Caco-2 (cell line): ENCODE data around the gene PLP2. TPM values are rescaled to one million over a fixed set of nuclear protein-coding genes. Genes with fewer than 3 reads are reported as not detected.

Experiments used
- BruUV-seq: library from RNA; stranded (reverse); fragments of 400-500 nt; replicated peaks from 2 replicates; lab custom pipeline; 2021; lab: Mats Ljungman, UMichigan
- CTCF ChIA-PET: fragments of 300-600 bp; sonication (Branson Sonifier 250); formaldehyde crosslinking; loops from one replicate; lab custom pipeline; 2022; ENCODE audit warnings: antibody characterized with exemption; lab: Charles Lee
- POLR2A ChIA-PET: fragments of 300-600 bp; sonication (Branson Sonifier 250); formaldehyde crosslinking; loops from one replicate; lab custom pipeline; 2022; ENCODE audit warnings: antibody characterized with exemption; lab: Charles Lee
- DNase-seq, 2 experiments: peaks; one replicate each; pipeline versions ENCODE4 v3.0.0 to v3.0.0-alpha.2; 2020 to 2022
- H3K27me3 ChIP-seq: replicated peaks from 2 replicates; pipeline ENCODE4 v1.6.0; 2011; ENCODE audit warnings: low read length; ENCODE audit not compliant: control insufficient read depth, insufficient read depth
- H3K36me3 ChIP-seq: 2 replicates; pipeline ENCODE4 v1.5.1; 2011; ENCODE audit warnings: low read length; ENCODE audit not compliant: control insufficient read depth, insufficient read depth
- H3K4me1 ChIP-seq: fragments of 250-450 bp; sonication (Bioruptor Pico); 2 replicates; pipeline ENCODE4 v1.5.1; 2020; ENCODE audit warnings: mild to moderate bottlenecking
- H3K4me3 ChIP-seq: 2 replicates; pipeline ENCODE4 v1.5.1; 2011; ENCODE audit warnings: low read depth, mild to moderate bottlenecking, control low read depth, low read length
- H3K9me3 ChIP-seq: fragments of 250-450 bp; sonication (Bioruptor Pico); 2 replicates; pipeline ENCODE4 v1.5.1; 2020; ENCODE audit warnings: mild to moderate bottlenecking, moderate library complexity
- H3K27ac Mint-ChIP-seq: one replicate; pipeline ENCODE4 v1.8.0; 2022; ENCODE audit warnings: mixed read lengths; ENCODE audit not compliant: unreplicated experiment
- H3K27me3 Mint-ChIP-seq: one replicate; pipeline ENCODE4 v1.8.0; 2022; ENCODE audit warnings: mixed read lengths; ENCODE audit not compliant: insufficient read depth, unreplicated experiment
- H3K36me3 Mint-ChIP-seq: one replicate; pipeline ENCODE4 v1.8.0; 2022; ENCODE audit warnings: mild to moderate bottlenecking, mixed read lengths; ENCODE audit not compliant: insufficient read depth, unreplicated experiment
- H3K4me1 Mint-ChIP-seq: one replicate; pipeline ENCODE4 v1.8.0; 2022; ENCODE audit warnings: low read depth, mixed read lengths; ENCODE audit not compliant: unreplicated experiment
- H3K4me3 Mint-ChIP-seq: one replicate; pipeline ENCODE4 v1.8.0; 2022; ENCODE audit warnings: mild to moderate bottlenecking, moderate library complexity, mixed read lengths; ENCODE audit not compliant: unreplicated experiment
- H3K9me3 Mint-ChIP-seq: one replicate; pipeline ENCODE4 v1.8.0; 2022; ENCODE audit warnings: mixed read lengths; ENCODE audit not compliant: unreplicated experiment
- intact Hi-C: fragments of 100-400 bp; cut with micrococcal nuclease; formaldehyde crosslinking; loops from one replicate; pipeline ENCODE4 v1.10.0; 2022; ENCODE audit not compliant: unreplicated experiment
- total RNA-seq: library from RNA; stranded (reverse); gene quantifications from 2 replicates; pipeline ENCODE4 v1.2.3, GENCODE V29; 2022
- TF ChIP-seq, protein P1 (sequence below), 2 experiments: fragments of 200-600 bp in 1 of 2; IDR thresholded peaks; 1 replicate in 1 of 2; 2 replicates in 1 of 2; pipeline versions ENCODE4 v1.5.1 to v1.8.0; 2011 to 2022; ENCODE audit warnings: antibody characterized with exemption in 1 of 2, control low read depth in 1 of 2, inconsistent platforms in 1 of 2, low read depth in 1 of 2, low read length in 1 of 2, mild to moderate bottlenecking in 1 of 2, moderate library complexity in 1 of 2; ENCODE audit not compliant: insufficient read depth in 1 of 2, severe bottlenecking in 1 of 2, unreplicated experiment in 1 of 2

The PLP2 gene
- total RNA-seq, 1 experiment from 2014 or later = 54.2 TPM

- intact Hi-C loops = loop anchor here (10.0 kb wide), 1 partner anchor 637 kb away; no protein-coding TSS in a partner anchor
- H3K27me3 Mint-ChIP-seq = no peaks in the 10 kb centered on the region
- no TSS peak for BruUV-seq
- no peaks in the 10 kb centered on the region for H3K9me3 ChIP-seq
- ChIA-PET CTCF (interaction anchor here (0.5 kb wide), 1 partner anchor 676 kb away, joined by 6 read pairs; no protein-coding TSS in a partner anchor), POLR2A (no interaction called here)
- no peak overlapping the region for H3K4me3 Mint-ChIP-seq
- H3K27ac Mint-ChIP-seq = no peak overlapping the region
- no peaks in the 10 kb centered on the region for H3K36me3 ChIP-seq
- TF ChIP-seq, protein P1, sequence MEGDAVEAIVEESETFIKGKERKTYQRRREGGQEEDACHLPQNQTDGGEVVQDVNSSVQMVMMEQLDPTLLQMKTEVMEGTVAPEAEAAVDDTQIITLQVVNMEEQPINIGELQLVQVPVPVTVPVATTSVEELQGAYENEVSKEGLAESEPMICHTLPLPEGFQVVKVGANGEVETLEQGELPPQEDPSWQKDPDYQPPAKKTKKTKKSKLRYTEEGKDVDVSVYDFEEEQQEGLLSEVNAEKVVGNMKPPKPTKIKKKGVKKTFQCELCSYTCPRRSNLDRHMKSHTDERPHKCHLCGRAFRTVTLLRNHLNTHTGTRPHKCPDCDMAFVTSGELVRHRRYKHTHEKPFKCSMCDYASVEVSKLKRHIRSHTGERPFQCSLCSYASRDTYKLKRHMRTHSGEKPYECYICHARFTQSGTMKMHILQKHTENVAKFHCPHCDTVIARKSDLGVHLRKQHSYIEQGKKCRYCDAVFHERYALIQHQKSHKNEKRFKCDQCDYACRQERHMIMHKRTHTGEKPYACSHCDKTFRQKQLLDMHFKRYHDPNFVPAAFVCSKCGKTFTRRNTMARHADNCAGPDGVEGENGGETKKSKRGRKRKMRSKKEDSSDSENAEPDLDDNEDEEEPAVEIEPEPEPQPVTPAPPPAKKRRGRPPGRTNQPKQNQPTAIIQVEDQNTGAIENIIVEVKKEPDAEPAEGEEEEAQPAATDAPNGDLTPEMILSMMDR (IDR thresholded peaks at IDR 0.05; ENCODE audit: insufficient read depth in 1 of 2, low read depth in 1 of 2, low read length in 1 of 2, severe bottlenecking in 1 of 2, unreplicated experiment in 1 of 2) = no peak
- H3K36me3 Mint-ChIP-seq = peaks cover 25% of the 10 kb centered on the region
- DNase-seq = no peak
- peaks cover 33% of the 10 kb centered on the region for H3K4me1 Mint-ChIP-seq
- no peak overlapping the region for H3K4me3 ChIP-seq
- no peaks in the 10 kb centered on the region for H3K27me3 ChIP-seq
- peaks cover 16% of the 10 kb centered on the region; the same call in 1 of the 2 replicates for H3K4me1 ChIP-seq
- no peaks in the 10 kb centered on the region for H3K9me3 Mint-ChIP-seq
These were observed 25.9 kb downstream of the PLP2 start for GRCh38 chrX:49197543-49198087.

DNA sequence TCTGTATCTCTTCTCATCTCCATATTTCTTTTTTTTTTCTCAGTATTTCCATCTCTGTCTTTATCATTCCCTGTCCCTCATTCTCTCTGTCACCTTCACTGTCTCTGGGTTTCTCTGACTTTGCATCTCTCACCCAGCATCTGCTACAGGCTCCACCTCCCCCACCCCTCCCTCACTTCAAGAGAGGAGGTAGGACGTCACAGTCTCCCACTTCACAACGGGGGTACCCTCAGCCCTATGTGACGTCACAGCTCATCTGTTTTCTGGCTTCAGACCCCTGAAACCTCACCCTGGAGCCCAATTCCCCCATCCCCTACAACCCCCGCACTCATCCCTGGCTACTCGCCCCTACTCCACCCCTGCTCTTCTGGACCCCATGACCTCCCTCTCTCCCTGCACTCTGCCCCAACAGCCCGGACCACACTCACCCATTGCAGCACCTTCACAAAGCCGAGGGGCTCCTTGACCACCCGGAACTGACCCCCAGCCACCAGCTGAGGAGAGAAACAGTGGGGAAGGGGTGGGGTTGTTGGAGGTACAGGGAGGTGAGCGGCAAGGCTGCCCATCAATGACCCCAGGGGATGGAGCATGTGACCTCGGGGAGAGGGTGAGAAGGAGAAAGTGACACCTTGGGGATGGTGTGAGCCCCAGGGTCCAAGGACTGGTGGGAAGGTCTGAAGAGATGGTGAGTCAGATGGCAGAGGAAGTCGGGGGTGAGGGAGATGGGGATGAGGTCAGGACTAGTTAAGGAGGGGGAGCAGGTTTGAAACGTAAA lies 27.0 kb downstream of the PLP2 start:
- no peak for DNase-seq
- BruUV-seq = no TSS peak
- POLR2A ChIA-PET = no interaction called here
- H3K36me3 Mint-ChIP-seq = peaks cover 21% of the 10 kb centered on the region
- H3K4me3 Mint-ChIP-seq = peak overlapping the region; percentile 54
- intact Hi-C loops = loop anchor here (10.0 kb wide), 1 partner anchor 636 kb away; no protein-coding TSS in a partner anchor
- peak overlapping the region; percentile 26 for H3K27ac Mint-ChIP-seq
- TF ChIP-seq, protein P1 (IDR thresholded peaks at IDR 0.05; ENCODE audit: insufficient read depth in 1 of 2, low read depth in 1 of 2, low read length in 1 of 2, severe bottlenecking in 1 of 2, unreplicated experiment in 1 of 2) = no peak
- peaks cover 16% of the 10 kb centered on the region; the same call in 1 of the 2 replicates for H3K4me1 ChIP-seq
- H3K4me3 ChIP-seq = peak overlapping the region; percentile 52; the same call in 1 of the 2 replicates
- H3K9me3 Mint-ChIP-seq = no peaks in the 10 kb centered on the region
- no peaks in the 10 kb centered on the region for H3K27me3 ChIP-seq
- no peaks in the 10 kb centered on the region for H3K27me3 Mint-ChIP-seq
- no peaks in the 10 kb centered on the region for H3K36me3 ChIP-seq
- peaks cover 25% of the 10 kb centered on the region for H3K4me1 Mint-ChIP-seq
- H3K9me3 ChIP-seq = no peaks in the 10 kb centered on the region
- CTCF ChIA-PET = no interaction called here

DNA sequence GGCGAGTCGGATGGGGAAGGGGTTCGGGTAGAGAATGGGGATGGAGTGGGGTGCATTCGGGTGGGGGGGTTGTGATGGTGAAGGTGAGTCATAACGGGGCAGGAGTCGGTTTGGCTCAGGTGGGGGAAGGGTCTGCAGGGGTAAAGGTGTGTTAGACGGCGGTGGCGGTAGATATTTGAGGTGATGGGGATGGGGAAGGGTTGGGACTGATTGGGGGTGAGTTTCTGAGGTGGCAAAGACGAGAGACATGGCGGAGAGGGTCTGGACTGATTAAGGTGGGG lies 27.6 kb downstream of the PLP2 start:
- TF ChIP-seq, protein P1 (IDR thresholded peaks at IDR 0.05; ENCODE audit: insufficient read depth in 1 of 2, low read depth in 1 of 2, low read length in 1 of 2, severe bottlenecking in 1 of 2, unreplicated experiment in 1 of 2) = no peak
- ChIA-PET POLR2A (no interaction called here), CTCF (no interaction called here)
- no peak for DNase-seq
- Mint-ChIP-seq H3K9me3 (no peaks in the 10 kb centered on the region), H3K36me3 (peaks cover 26% of the 10 kb centered on the region), H3K27ac (peak overlapping the region; percentile 26), H3K4me1 (peaks cover 22% of the 10 kb centered on the region), H3K27me3 (no peaks in the 10 kb centered on the region), H3K4me3 (peak overlapping the region; percentile 54)
- no peaks in the 10 kb centered on the region for H3K9me3 ChIP-seq
- no TSS peak for BruUV-seq
- no peaks in the 10 kb centered on the region for H3K36me3 ChIP-seq
- no peaks in the 10 kb centered on the region for H3K27me3 ChIP-seq
- intact Hi-C loops = loop anchor here (10.0 kb wide), 1 partner anchor 636 kb away; no protein-coding TSS in a partner anchor
- peaks cover 16% of the 10 kb centered on the region; the same call in 1 of the 2 replicates for H3K4me1 ChIP-seq
- peak overlapping the region; percentile 52 for H3K4me3 ChIP-seq
